Pericardium fibroblast (primary cell): Measurements from ENCODE around the gene WNK1. TPM values are rescaled to one million over a fixed set of nuclear protein-coding genes. Genes with fewer than 3 reads are reported as not detected.

Source experiments
- total RNA-seq: library from RNA; depleted of rRNA; stranded (reverse); fragments of >200 nt; gene quantifications from 2 replicates; pipeline ENCODE4 v1.2.3, GENCODE V29; 2015

WNK1 gene
- total RNA-seq = 42.6 and 51.7 TPM in 2 replicates

DNA sequence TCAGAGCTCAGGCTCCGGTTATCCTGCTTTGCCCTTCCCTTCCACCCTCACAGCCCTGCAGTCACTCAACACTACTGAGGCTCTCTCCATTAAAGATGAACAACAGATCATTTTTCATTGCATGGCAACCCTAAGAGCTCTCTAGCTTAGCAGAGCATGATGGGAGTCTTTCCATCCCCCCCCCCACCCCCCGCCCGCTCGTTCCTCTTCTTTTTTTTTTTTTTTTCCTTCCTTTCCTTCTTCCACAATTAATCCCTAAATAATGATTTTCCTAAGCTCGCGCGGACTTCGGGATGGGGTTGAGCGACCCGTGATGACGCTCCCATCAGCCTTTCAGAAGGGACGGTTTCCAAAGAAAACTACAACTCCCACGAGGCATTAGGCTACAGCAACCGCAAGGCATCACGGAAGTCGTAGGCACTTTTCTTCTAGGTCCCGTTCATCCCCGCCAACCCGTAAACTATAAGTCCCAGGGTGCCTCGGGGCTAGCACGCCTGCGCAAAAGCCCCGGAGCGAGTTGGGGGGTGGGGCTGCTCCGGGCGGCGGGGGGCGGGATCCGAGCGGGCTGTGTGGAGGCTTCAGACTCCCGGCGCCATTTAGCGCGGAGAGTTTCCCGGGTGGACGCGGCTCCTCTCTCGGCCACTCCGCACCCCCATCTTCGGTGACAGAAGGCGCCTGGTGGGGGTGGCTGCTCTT lies at the start of gene WNK1:
WNK1 (plus strand) TSS at position 581 of the 696 bp plus-strand sequence. CDS start 987 bp downstream, outside the sequence.

DNA sequence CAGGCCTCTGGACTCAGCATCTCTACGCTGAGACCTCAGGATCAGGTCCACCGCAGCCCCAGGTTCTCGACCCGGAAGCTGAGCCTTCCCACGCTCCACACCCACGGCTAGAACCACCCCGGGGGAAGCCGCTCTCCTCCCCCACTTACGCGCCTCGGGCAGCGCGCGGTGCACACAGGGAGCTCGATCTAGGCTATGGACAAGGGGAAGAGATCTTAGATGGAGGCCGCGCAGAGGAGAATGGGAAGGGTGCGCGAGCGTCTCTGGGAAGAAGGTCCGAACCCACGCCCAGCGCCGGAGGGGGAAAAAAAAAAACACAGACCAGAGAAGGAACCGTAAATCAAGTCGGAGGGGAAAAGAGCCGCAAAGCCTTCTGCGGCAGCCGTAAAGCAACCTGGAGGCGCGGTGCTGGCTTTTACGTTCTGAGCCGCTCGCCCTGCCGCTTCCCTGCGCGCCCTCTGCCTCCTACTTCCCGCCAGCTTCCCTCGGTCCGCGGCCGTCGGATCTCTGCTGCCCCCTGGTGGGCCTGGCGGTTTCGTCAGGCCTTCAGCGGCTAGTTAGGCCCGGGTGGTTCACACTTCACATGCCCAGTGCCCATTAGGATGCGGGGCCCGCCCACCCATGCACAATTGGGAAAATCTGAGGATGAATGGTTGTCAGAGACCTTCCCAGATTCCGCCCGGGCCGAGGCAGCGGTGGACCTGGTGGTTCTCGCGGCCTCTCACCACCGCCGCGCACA lies 197.2 kb downstream of the WNK1 start, which contains the start of gene RAD52:
RAD52 (minus strand) TSS at position 242 of the 739 bp plus-strand sequence. CDS start 16,636 bp downstream, outside the sequence.

Other genes with a start within 250 kb of the WNK1 start
- 0.58 and 4.5 TPM in 2 replicates for gene NINJ2, start 89.1 kb upstream of the WNK1 start, total RNA-seq
- 2.2 and 9.7 TPM in 2 replicates for gene RAD52, start 197.1 kb downstream of the WNK1 start, total RNA-seq
- gene ERC1, start 238.6 kb downstream of the WNK1 start, total RNA-seq = 12.0 and 13.9 TPM in 2 replicates